Adrenal gland (tissue), 12 donors: ENCODE data around the gene B4GALT7. TPM values are rescaled to one million over a fixed set of nuclear protein-coding genes. Genes with fewer than 3 reads are reported as not detected.
"Not testable (repeated sequence)": the region's sequence is repeated elsewhere in the genome, so short reads cannot be mapped to it uniquely, and the experiment has no call there.

Experiments
- DNase-seq, 7 donors: peaks; one replicate each; pipeline ENCODE4 v3.0.0-alpha.2; 2019 to 2020
- H3K27ac ChIP-seq, 5 donors: fragments of 200-600 bp; sonication (generic) in 4 of 5; 1 replicate in 3 of 5; 2 replicates in 2 of 5; pipeline versions ENCODE4 v1.5.1 to v1.8.0; 2016 to 2020; ENCODE audit warnings: mild to moderate bottlenecking in 1 of 5
- H3K27me3 ChIP-seq: fragments of 200-600 bp; 2 replicates; pipeline ENCODE4 v1.8.0; 2021
- H3K36me3 ChIP-seq, 2 donors: fragments of 200-600 bp; replicated peaks in 1 of 2; 1 replicate in 1 of 2; 2 replicates in 1 of 2; pipeline versions ENCODE4 v1.5.1 to v1.8.0; 2018 to 2022
- H3K4me1 ChIP-seq, 2 donors: fragments of 200-600 bp; replicated peaks in 1 of 2; 1 replicate in 1 of 2; 2 replicates in 1 of 2; pipeline versions ENCODE4 v1.5.1 to v1.8.0; 2018 to 2021
- H3K4me3 ChIP-seq, 4 donors: fragments of 200-600 bp; sonication (generic) in 3 of 4; one replicate each; pipeline ENCODE4 v1.5.1; 2016 to 2018
- H3K9me3 ChIP-seq, 3 donors: fragments of 200-600 bp; sonication (generic) in 1 of 3; replicated peaks in 1 of 3; 1 replicate in 2 of 3; 2 replicates in 1 of 3; pipeline versions ENCODE4 v1.5.1 to v1.8.0; 2016 to 2021
- WGBS, 4 donors: extraction: QIAGEN DNeasy Blood & Tissue Kit in 2 of 4; methylation state at CpG; one replicate each; pipeline versions ENCODE4 v1.1.5 to v1.1.7; 2013 to 2017; 5-methylcytosine and 5-hydroxymethylcytosine counted together
- intact Hi-C, 2 donors: fragments of 100-400 bp; cut with DNase I; formaldehyde crosslinking; loops; one replicate each; pipeline versions ENCODE4 v1.14.1 to v1.15.0; 2022 to 2023
- polyA plus RNA-seq, 3 donors: library from polyadenylated mRNA; stranded (reverse); fragments of 200-250 nt in 2 of 3; fragments of 350-450 nt in 1 of 3; fragmentation: Illumina TruSeq in 1 of 3; extraction: RNeasy Lipid Tissue Mini Kit (QIAGEN cat#74804) in 1 of 3; gene quantifications; one replicate each; pipeline ENCODE4 v1.2.3, GENCODE V29; 2013 to 2014
- total RNA-seq, 9 donors: library from RNA; depleted of rRNA in 4 of 9; stranded (reverse); fragments of >200 nt in 4 of 9; fragments of 120-200 nt in 1 of 9; fragmentation: NEBNext Ultra II Directional in 1 of 9; extraction: Animal tissue kit (Norgen Biotek cat#: 25700) in 1 of 9; gene quantifications; one replicate each; pipeline versions ENCODE4 v1.1.0 to v1.2.4, GENCODE V29; 2013 to 2023
- donor health status: healthy with polysubstance abuse.
- donor health status: Bipolar disorder and iron deficiency.
- donor health status: DM: yes; HTN: yes; CAD: no.
- donor health status: DM: no; HTN: no; CAD: no.
- donor health status: DM: no; HTN: no; CAD: no.
- donor health status: DM: yes; HTN: yes; CAD: no.

B4GALT7 gene
- total and polyA plus RNA-seq, 12 donors = 22.7 to 131 (median 43.8) TPM

DNA sequence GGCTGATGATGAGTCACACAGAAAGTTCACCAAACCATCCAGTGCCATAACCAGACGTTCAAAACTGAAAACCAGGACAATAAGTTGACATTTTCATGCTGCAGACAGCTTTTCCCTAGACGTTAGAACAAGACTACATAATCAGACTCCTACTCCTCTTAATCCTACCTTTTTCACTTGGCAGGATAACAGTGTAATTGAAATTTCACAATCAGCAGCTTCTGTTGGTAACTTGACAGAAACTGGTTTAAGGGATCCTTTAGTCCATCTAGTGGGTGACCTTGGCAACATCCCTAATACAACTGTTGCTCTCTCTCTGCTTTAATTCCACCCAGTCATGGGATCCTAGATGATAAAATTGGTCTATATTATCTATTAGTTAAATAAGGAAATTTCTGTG is 57.9 kb downstream of the B4GALT7 start:
- peaks cover 3 to 14% of the 10 kb centered on the region in 2 donors for H3K4me1 ChIP-seq
- H3K27me3 ChIP-seq, H3K36me3 ChIP-seq, H3K4me3 ChIP-seq, H3K9me3 ChIP-seq, DNase-seq, intact Hi-C loops: not testable (repeated sequence)
- H3K27ac ChIP-seq = peak overlapping the region in 3 of 5 donors; percentile 17 to 47 (median 37)
- 0 to 17% (median 10%) methylated on average over 2 of the region's 2 CpGs for WGBS, 4 donors

DNA sequence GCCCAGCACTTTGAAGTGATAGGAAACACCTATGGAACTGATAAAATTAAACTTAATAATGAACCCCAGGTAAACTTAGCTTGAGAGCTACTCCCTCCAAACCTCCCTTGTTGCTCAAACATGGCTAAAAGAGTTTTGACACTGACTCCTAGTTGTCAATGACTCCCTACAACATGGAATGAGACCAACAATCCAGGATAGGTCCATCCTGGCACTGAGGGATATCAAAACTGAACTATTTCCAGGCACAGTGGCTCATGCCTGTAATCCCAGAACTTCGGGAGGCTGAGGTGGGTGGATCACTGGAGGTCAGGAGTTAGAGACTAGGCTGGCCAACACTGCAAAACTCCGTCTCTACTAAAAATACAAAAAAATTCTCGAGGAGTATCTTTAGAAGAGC is 58.6 kb downstream of the B4GALT7 start:
- 29 to 86% (median 58%) methylated on average over 3 of the region's 3 CpGs for whole genome bisulfite sequencing, 4 donors
- peaks cover 3 to 14% of the 10 kb centered on the region in 2 donors for H3K4me1 ChIP-seq
- intact Hi-C loops, H3K36me3 ChIP-seq, H3K9me3 ChIP-seq, DNase-seq, H3K27me3 ChIP-seq, H3K4me3 ChIP-seq: not testable (repeated sequence)
- peak overlapping the region in 3 of 5 donors; percentile 37 to 52 (median 47) for H3K27ac ChIP-seq

Other genes starting within 250 kb of the B4GALT7 start
- 100 to 1,000 TPM; 109 to 398 (median 160) TPM for gene LMAN2, start 248.5 kb upstream of the B4GALT7 start, total RNA-seq
- 100 to 1,000 TPM in 1 of 3 donors, 10 to 100 TPM in 2; 85.7 to 147 (median 97.4) TPM for gene LMAN2, start 248.5 kb upstream of the B4GALT7 start, polyA plus RNA-seq
- 10 to 100 TPM in 6 of 9 donors, 1 to 10 TPM in 3; 4.4 to 36.3 (median 14.7) TPM for gene RGS14, start 242.2 kb upstream of the B4GALT7 start, total RNA-seq
- 10 to 100 TPM in 2 of 3 donors, 1 to 10 TPM in 1; 2.3 to 19.8 (median 18.5) TPM for gene RGS14, start 242.2 kb upstream of the B4GALT7 start, polyA plus RNA-seq
- not detected for gene SLC34A1, start 215.7 kb upstream of the B4GALT7 start, total RNA-seq
- not detected for gene SLC34A1, start 215.7 kb upstream of the B4GALT7 start, polyA plus RNA-seq
- not detected for gene PFN3, start 199.5 kb upstream of the B4GALT7 start, total RNA-seq
- gene PFN3, start 199.5 kb upstream of the B4GALT7 start, polyA plus RNA-seq = not detected
- under 1 TPM in 7 of 9 donors, not detected in 2; 0.11 to 0.69 (median 0.20) TPM for gene F12, start 190.6 kb upstream of the B4GALT7 start, total RNA-seq
- under 1 TPM in 2 of 3 donors, not detected in 1; 0.47 to 0.80 TPM for gene F12, start 190.6 kb upstream of the B4GALT7 start, polyA plus RNA-seq
- 10 to 100 TPM; 16.2 to 31.9 (median 22.3) TPM for gene GRK6, start 173.5 kb upstream of the B4GALT7 start, total RNA-seq
- 10 to 100 TPM in 2 of 3 donors, 1 to 10 TPM in 1; 3.5 to 15.3 (median 11.2) TPM for gene GRK6, start 173.5 kb upstream of the B4GALT7 start, polyA plus RNA-seq
- gene PRR7, start 153.3 kb upstream of the B4GALT7 start, total RNA-seq = 10 to 100 TPM in 1 of 9 donors, 1 to 10 TPM in 7, under 1 TPM in 1; 0.55 to 13.5 (median 6.1) TPM
- gene PRR7, start 153.3 kb upstream of the B4GALT7 start, polyA plus RNA-seq = 1 to 10 TPM in 2 of 3 donors, not detected in 1; 5.4 to 9.8 TPM
- gene DBN1, start 126.5 kb upstream of the B4GALT7 start, total RNA-seq = 10 to 100 TPM; 11.1 to 17.5 (median 12.5) TPM
- 10 to 100 TPM in 2 of 3 donors, 1 to 10 TPM in 1; 5.1 to 47.1 (median 19.1) TPM for gene DBN1, start 126.5 kb upstream of the B4GALT7 start, polyA plus RNA-seq
- 10 to 100 TPM; 10.4 to 63.2 (median 38.7) TPM for gene PDLIM7, start 102.5 kb upstream of the B4GALT7 start, total RNA-seq
- 100 to 1,000 TPM in 2 of 3 donors, 1 to 10 TPM in 1; 6.5 to 246 (median 131) TPM for gene PDLIM7, start 102.5 kb upstream of the B4GALT7 start, polyA plus RNA-seq
- 10 to 100 TPM in 6 of 9 donors, 1 to 10 TPM in 3; 1.5 to 49.1 (median 11.9) TPM for gene DOK3, start 90.3 kb upstream of the B4GALT7 start, total RNA-seq
- 10 to 100 TPM in 2 of 3 donors, 1 to 10 TPM in 1; 2.3 to 38.5 (median 10.7) TPM for gene DOK3, start 90.3 kb upstream of the B4GALT7 start, polyA plus RNA-seq
- 100 to 1,000 TPM in 6 of 9 donors, 10 to 100 TPM in 3; 71.4 to 180 (median 112) TPM for gene DDX41, start 83.2 kb upstream of the B4GALT7 start, total RNA-seq
- gene DDX41, start 83.2 kb upstream of the B4GALT7 start, polyA plus RNA-seq = 100 to 1,000 TPM in 2 of 3 donors, 10 to 100 TPM in 1; 47.0 to 145 (median 124) TPM
- 100 to 1,000 TPM in 1 of 9 donors, 10 to 100 TPM in 8; 22.0 to 104 (median 41.4) TPM for gene FAM193B, start 45.6 kb upstream of the B4GALT7 start, total RNA-seq
- gene FAM193B, start 45.6 kb upstream of the B4GALT7 start, polyA plus RNA-seq = 100 to 1,000 TPM in 2 of 3 donors, 10 to 100 TPM in 1; 18.4 to 851 (median 249) TPM
- gene TMED9, start 7.9 kb upstream of the B4GALT7 start, total RNA-seq = 100 to 1,000 TPM in 7 of 9 donors, 10 to 100 TPM in 2; 67.6 to 265 (median 139) TPM
- 100 to 1,000 TPM; 105 to 125 (median 113) TPM for gene TMED9, start 7.9 kb upstream of the B4GALT7 start, polyA plus RNA-seq
- gene FAM153A, start 182.8 kb downstream of the B4GALT7 start, total RNA-seq = 10 to 100 TPM in 2 of 9 donors, 1 to 10 TPM in 7; 1.1 to 14.2 (median 4.9) TPM
- gene FAM153A, start 182.8 kb downstream of the B4GALT7 start, polyA plus RNA-seq = 10 to 100 TPM in 1 of 3 donors, 1 to 10 TPM in 2; 2.4 to 26.1 (median 7.3) TPM